ENCODE results near the gene CDK19. TPM values are rescaled to one million over a fixed set of nuclear protein-coding genes. Genes with fewer than 3 reads are reported as not detected.

CDK19 gene
- total and polyA plus RNA-seq, 2 experiments from 2014 or later, result 3.3 to 11.2 TPM

DNA sequence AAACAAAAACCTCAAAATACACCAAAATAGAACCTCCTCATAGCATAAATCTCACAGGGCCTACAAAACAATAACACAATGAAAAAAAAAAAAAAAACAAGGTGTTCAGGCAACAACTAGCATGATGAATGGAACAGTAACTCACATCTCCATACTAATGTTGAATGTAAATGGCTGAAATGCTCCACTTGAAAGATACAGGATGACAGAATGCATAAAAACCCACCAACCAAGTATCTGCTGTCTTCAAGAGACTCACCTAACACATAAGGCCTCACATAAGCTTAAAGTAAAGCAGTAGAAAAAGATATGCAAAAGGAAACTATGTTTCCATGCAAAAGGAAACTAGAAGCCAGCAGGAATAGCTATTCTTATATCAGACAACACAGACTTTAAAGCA, 121.3 kb downstream of the CDK19 start:
- H3K4me1 ChIP-seq (ENCODE audit: insufficient read depth), result no peaks in the 10 kb centered on the region
- TF ChIP-seq EZH2 (IDR thresholded peaks at IDR 0.05; ENCODE audit: insufficient read depth, poor library complexity, severe bottlenecking), result no peak
- TF ChIP-seq EZH2phosphoT487 (IDR thresholded peaks at IDR 0.05; ENCODE audit: insufficient read depth, low read depth), result no peak
- no peak for DNase-seq
- H3K4me3 ChIP-seq, result no peak overlapping the region
- no peaks in the 10 kb centered on the region for H3K36me3 ChIP-seq (ENCODE audit: low read depth)
- no peak overlapping the region for H3K4me2 ChIP-seq (ENCODE audit: unreplicated experiment)
- no peak overlapping the region for H3K9ac ChIP-seq
- 0 out of 2 replicates have a peak, but pooled peaks cover 11% of the 10 kb centered on the region for H3K79me2 ChIP-seq (ENCODE audit: insufficient read depth)
- H3K9me3 ChIP-seq (ENCODE audit: low read depth), result no peaks in the 10 kb centered on the region
- H2AFZ ChIP-seq, result no peak overlapping the region
- H4K20me1 ChIP-seq (ENCODE audit: insufficient read depth), result 0 out of 2 replicates have a peak, but pooled peaks cover 8% of the 10 kb centered on the region
- H3F3A ChIP-seq (ENCODE audit: insufficient read depth), result peaks cover 4% of the 10 kb centered on the region; the same call in 1 of the 2 replicates
- no peak overlapping the region for H3K27ac ChIP-seq
- H3K9me2 ChIP-seq (ENCODE audit: insufficient read depth), result no peaks in the 10 kb centered on the region
- in situ Hi-C loops (cut with MboI), result no loop called here
- H3K27me3 ChIP-seq (replicated peaks; ENCODE audit: insufficient read depth), result no peaks in the 10 kb centered on the region

DNA sequence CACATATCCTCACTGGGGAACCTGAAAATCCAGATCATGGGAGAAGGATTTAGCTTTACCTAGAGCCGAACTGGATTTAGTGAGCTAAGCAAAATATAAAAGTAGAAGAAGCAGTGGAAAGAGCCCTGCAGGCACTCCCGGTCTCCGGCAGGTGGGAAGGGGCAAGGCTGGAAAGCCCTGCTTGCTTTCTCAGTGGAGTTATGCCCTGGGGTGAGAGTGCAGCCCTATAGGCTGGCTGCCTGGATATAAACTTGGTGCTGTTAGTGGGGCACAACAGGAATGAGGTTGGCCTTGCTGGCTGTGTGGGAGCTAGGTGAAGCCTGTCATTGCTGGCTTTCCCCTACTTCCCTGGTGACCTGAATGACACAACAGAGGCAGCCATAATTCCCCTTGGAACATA, 122.0 kb downstream of the CDK19 start:
- H2AFZ ChIP-seq, result no peak overlapping the region
- H3K9me3 ChIP-seq (ENCODE audit: low read depth), result no peaks in the 10 kb centered on the region
- H3K9me2 ChIP-seq (ENCODE audit: insufficient read depth), result no peaks in the 10 kb centered on the region

DNA sequence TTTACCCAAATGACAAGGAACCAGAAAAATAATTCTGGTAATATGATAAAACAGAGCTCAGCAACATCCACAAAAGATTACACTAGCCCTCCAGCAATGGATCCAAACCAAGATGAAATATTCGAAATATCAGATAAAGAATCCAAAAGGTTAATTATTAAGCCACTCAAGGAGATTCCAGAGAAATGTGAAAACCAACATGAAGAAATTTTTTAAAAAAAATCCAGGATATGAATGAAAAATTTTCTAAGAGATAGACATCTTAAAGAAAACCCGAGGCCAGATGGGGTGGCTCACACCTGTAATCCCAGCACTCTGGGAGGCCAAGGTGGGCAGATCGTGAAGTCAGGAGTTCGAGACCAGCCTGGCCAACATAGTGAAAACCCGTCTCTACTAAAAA, 124.4 kb downstream of the CDK19 start:
- no peak for DNase-seq
- Histone ChIP-seq H2AFZ (no peak overlapping the region), H3K27ac (no peak overlapping the region), H4K20me1 (ENCODE audit: insufficient read depth) (no peaks in the 10 kb centered on the region), H3K27me3 (replicated peaks; ENCODE audit: insufficient read depth) (no peaks in the 10 kb centered on the region), H3K9ac (no peak overlapping the region), H3F3A (ENCODE audit: insufficient read depth) (no peaks in the 10 kb centered on the region), H3K4me1 (ENCODE audit: insufficient read depth) (no peaks in the 10 kb centered on the region), H3K9me3 (ENCODE audit: low read depth) (no peaks in the 10 kb centered on the region), H3K4me3 (no peak overlapping the region), H3K36me3 (ENCODE audit: low read depth) (no peaks in the 10 kb centered on the region), H3K79me2 (ENCODE audit: insufficient read depth) (0 out of 2 replicates have a peak, but pooled peaks cover 5% of the 10 kb centered on the region), H3K4me2 (ENCODE audit: unreplicated experiment) (no peak overlapping the region), H3K9me2 (ENCODE audit: insufficient read depth) (no peaks in the 10 kb centered on the region)
- 83 to 91% methylated on average over 5 of the region's 5 CpGs for WGBS, 2 experiments (ENCODE audit: low coverage in 1 of 2, low lambda C conversion rate in 2 of 2, missing lambda C conversion rate in 2 of 2)
- no peak for TF ChIP-seq EZH2 (IDR thresholded peaks at IDR 0.05; ENCODE audit: insufficient read depth, poor library complexity, severe bottlenecking)
- TF ChIP-seq EZH2phosphoT487 (IDR thresholded peaks at IDR 0.05; ENCODE audit: insufficient read depth, low read depth), result no peak
- in situ Hi-C loops (cut with MboI), result no loop called here

More for the DNA sequence above, 122.0 kb downstream of the CDK19 start:
- Histone ChIP-seq H4K20me1 (ENCODE audit: insufficient read depth) (0 out of 2 replicates have a peak, but pooled peaks cover 8% of the 10 kb centered on the region), H3K4me3 (no peak overlapping the region), H3K4me2 (ENCODE audit: unreplicated experiment) (no peak overlapping the region), H3K4me1 (ENCODE audit: insufficient read depth) (no peaks in the 10 kb centered on the region), H3K36me3 (ENCODE audit: low read depth) (no peaks in the 10 kb centered on the region), H3K27me3 (replicated peaks; ENCODE audit: insufficient read depth) (no peaks in the 10 kb centered on the region), H3K79me2 (ENCODE audit: insufficient read depth) (0 out of 2 replicates have a peak, but pooled peaks cover 11% of the 10 kb centered on the region), H3K9ac (no peak overlapping the region), H3F3A (ENCODE audit: insufficient read depth) (peaks cover 4% of the 10 kb centered on the region; the same call in 1 of the 2 replicates), H3K27ac (no peak overlapping the region)
- no peak for DNase-seq
- TF ChIP-seq EZH2 (IDR thresholded peaks at IDR 0.05; ENCODE audit: insufficient read depth, poor library complexity, severe bottlenecking) (no peak), EZH2phosphoT487 (IDR thresholded peaks at IDR 0.05; ENCODE audit: insufficient read depth, low read depth) (no peak)
- 95 to 98% methylated on average over 3 of the region's 3 CpGs for WGBS, 2 experiments (ENCODE audit: low coverage in 1 of 2, low lambda C conversion rate in 2 of 2, missing lambda C conversion rate in 2 of 2)
- in situ Hi-C loops (cut with MboI), result no loop called here

DNA sequence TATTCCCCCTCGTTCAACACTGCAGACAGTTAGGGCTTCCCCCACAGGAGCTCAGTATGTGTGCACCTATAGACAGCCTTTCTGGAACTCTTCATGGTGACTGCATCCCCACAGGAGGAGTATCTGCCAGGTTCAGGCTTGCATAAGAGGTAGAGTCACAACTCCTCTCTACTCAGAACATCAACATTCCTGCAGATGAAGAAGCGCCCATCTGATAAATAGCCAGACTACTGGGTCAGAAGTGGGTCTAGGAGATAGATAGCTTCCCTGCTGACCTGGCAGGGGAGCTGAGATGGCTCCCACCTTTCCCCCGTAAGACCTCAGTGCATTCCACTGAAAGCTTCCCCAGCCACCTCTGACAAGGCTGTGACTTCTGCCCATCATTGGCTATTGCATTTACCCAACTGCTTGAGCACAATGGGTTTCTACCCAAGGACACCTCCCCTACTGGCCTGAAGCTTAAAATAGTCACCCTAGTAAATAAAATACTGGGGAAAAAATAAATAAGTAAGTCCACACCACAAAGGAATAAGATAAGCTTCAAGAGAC, 125.1 kb downstream of the CDK19 start:
- DNase-seq, result no peak
- H3K27me3 ChIP-seq (replicated peaks; ENCODE audit: insufficient read depth), result no peaks in the 10 kb centered on the region
- H3K4me1 ChIP-seq (ENCODE audit: insufficient read depth), result no peaks in the 10 kb centered on the region
- no peak overlapping the region for H3K4me2 ChIP-seq (ENCODE audit: unreplicated experiment)
- TF ChIP-seq EZH2 (IDR thresholded peaks at IDR 0.05; ENCODE audit: insufficient read depth, poor library complexity, severe bottlenecking), result no peak
- in situ Hi-C loops (cut with MboI), result no loop called here
- H3K36me3 ChIP-seq (ENCODE audit: low read depth), result no peaks in the 10 kb centered on the region
- H2AFZ ChIP-seq, result no peak overlapping the region
- WGBS, 2 experiments (ENCODE audit: low coverage in 1 of 2, low lambda C conversion rate in 2 of 2, missing lambda C conversion rate in 2 of 2), result 75 to 83% methylated on average over 3 of the region's 3 CpGs
- H3F3A ChIP-seq (ENCODE audit: insufficient read depth), result no peaks in the 10 kb centered on the region
- no peaks in the 10 kb centered on the region for H4K20me1 ChIP-seq (ENCODE audit: insufficient read depth)
- H3K9ac ChIP-seq, result no peak overlapping the region
- H3K79me2 ChIP-seq (ENCODE audit: insufficient read depth), result no peaks in the 10 kb centered on the region
- H3K9me2 ChIP-seq (ENCODE audit: insufficient read depth), result no peaks in the 10 kb centered on the region
- H3K4me3 ChIP-seq, result no peak overlapping the region
- H3K9me3 ChIP-seq (ENCODE audit: low read depth), result no peaks in the 10 kb centered on the region
- no peak overlapping the region for H3K27ac ChIP-seq

Measured in GM23248 (cell line).